Measurements from ENCODE around the gene RMND5A.

RMND5A gene

GRCh38 chr2:86765310-86765695, 45.2 kb downstream of the RMND5A start:
- no peak for TF ChIP-seq CTCF (IDR thresholded peaks at IDR 0.05)

- no peak for TF ChIP-seq CTCF (IDR thresholded peaks at IDR 0.05)
Observed at GRCh38 chr2:86768189-86768949, 48.3 kb downstream of the RMND5A start.

- no peak for TF ChIP-seq CTCF (IDR thresholded peaks at IDR 0.05)
Observed at GRCh38 chr2:86769838-86770237, 49.7 kb downstream of the RMND5A start.

- TF ChIP-seq CTCF (IDR thresholded peaks at IDR 0.05): no peak
Observed at GRCh38 chr2:86770816-86771301, 50.8 kb downstream of the RMND5A start.

- no peak for TF ChIP-seq CTCF (IDR thresholded peaks at IDR 0.05)
Observed at GRCh38 chr2:86772611-86773010, 52.5 kb downstream of the RMND5A start.

- TF ChIP-seq CTCF (IDR thresholded peaks at IDR 0.05): no peak
Observed at GRCh38 chr2:86774862-86775261, 54.8 kb downstream of the RMND5A start.

GRCh38 chr2:86775338-86775737, 55.2 kb downstream of the RMND5A start:
- no peak for TF ChIP-seq CTCF (IDR thresholded peaks at IDR 0.05)
